HepG2 (cell line): ENCODE data around the gene SYNDIG1. TPM values are rescaled to one million over a fixed set of nuclear protein-coding genes. Genes with fewer than 3 reads are reported as not detected.
A peak's percentile ranks its signal among the peaks of the same experiment; 100 is the strongest.

Experiments
- ATAC-seq: fragments of 200-7000 bp; cut with Tn5 transposase; 3 replicates; pipeline ENCODE4 v1.9.1; 2020; ENCODE audit warnings: mild to moderate bottlenecking, moderate library complexity
- BruUV-seq: library from RNA; stranded (reverse); fragments of 400-500 nt; replicated peaks from 2 replicates; lab custom pipeline; 2021; lab: Mats Ljungman, UMichigan
- CTCF ChIA-PET: fragments of 300-600 bp; formaldehyde crosslinking; extraction: SDS; loops from one replicate; lab custom pipeline; 2021; ENCODE audit warnings: low total read pairs, inconsistent platforms, low intra/inter-chr PET ratio; lab: Yijun Ruan, JAX
- POLR2A ChIA-PET: fragments of 350-600 bp; sonication (Branson Sonifier 250); formaldehyde crosslinking; loops from one replicate; lab custom pipeline; 2020; ENCODE audit warnings: antibody characterized with exemption, inconsistent platforms; lab: Yijun Ruan, JAX
- DNase-seq: peaks from one replicate; pipeline ENCODE4 v3.0.0-alpha.2; 2015; ENCODE audit warnings: low spot score
- FAIRE-seq: peaks from 3 replicates; lab custom pipeline; 2011; peaks lifted over from hg19 to GRCh38; lab: Jason Lieb, UNC
- H2AFZ ChIP-seq: one replicate; pipeline ENCODE4 v1.6.1; 2011; ENCODE audit warnings: low read length, inconsistent platforms
- H3K27ac ChIP-seq: fragments of 300-600 bp; 3 replicates; pipeline ENCODE4 v1.8.0; 2011; ENCODE audit warnings: mixed run types, mild to moderate bottlenecking, mixed read lengths, low read length, inconsistent platforms; ENCODE audit not compliant: insufficient read depth; ENCODE audit errors: extremely low read length
- H3K27me3 ChIP-seq, 2 experiments: fragments of 200-600 bp in 1 of 2; 2 replicates in 1 of 2; 3 replicates in 1 of 2; pipeline versions ENCODE4 v1.6.0 to v1.8.0; 2011; ENCODE audit warnings: low read length in 2 of 2, mild to moderate bottlenecking in 2 of 2, moderate library complexity in 2 of 2, inconsistent platforms in 1 of 2; ENCODE audit not compliant: insufficient read depth in 2 of 2, control insufficient read depth in 1 of 2
- H3K36me3 ChIP-seq, 2 experiments: fragments of 200-600 bp in 1 of 2; replicated peaks in 1 of 2; 2 replicates in 1 of 2; 3 replicates in 1 of 2; pipeline versions ENCODE4 v1.5.1 to v1.8.0; 2011; ENCODE audit warnings: low read length in 2 of 2, inconsistent platforms in 1 of 2; ENCODE audit not compliant: insufficient read depth in 2 of 2, control insufficient read depth in 1 of 2
- H3K4me1 ChIP-seq: 2 replicates; pipeline ENCODE4 v1.5.1; 2012; ENCODE audit warnings: low read length, inconsistent platforms; ENCODE audit not compliant: insufficient read depth
- H3K4me2 ChIP-seq: 2 replicates; pipeline ENCODE4 v1.6.0; 2011; ENCODE audit warnings: low read depth, low read length, inconsistent platforms
- H3K4me3 ChIP-seq, 3 experiments: fragments of 200-600 bp in 1 of 3; sonication (generic), shearing (Covaris generic) in 1 of 3; replicated peaks in 1 of 3; 2 replicates each; pipeline ENCODE4 v1.5.1; 2011 to 2016; ENCODE audit warnings: low read length in 3 of 3, inconsistent platforms in 2 of 3, low read depth in 2 of 3, mild to moderate bottlenecking in 2 of 3, control low read depth in 1 of 3, mixed read lengths in 1 of 3; ENCODE audit not compliant: insufficient read depth in 1 of 3
- H3K79me2 ChIP-seq: one replicate; pipeline ENCODE4 v1.6.1; 2011; ENCODE audit warnings: low read length, inconsistent platforms; ENCODE audit not compliant: insufficient read depth
- H3K9ac ChIP-seq: 2 replicates; pipeline ENCODE4 v1.6.0; 2011; ENCODE audit warnings: mild to moderate bottlenecking, low read depth, low read length, inconsistent platforms; ENCODE audit not compliant: insufficient read depth
- H3K9me3 ChIP-seq: 2 replicates; pipeline ENCODE4 v1.5.1; 2012; ENCODE audit warnings: mild to moderate bottlenecking, low read length
- H4K20me1 ChIP-seq: 2 replicates; pipeline ENCODE4 v1.6.0; 2011; ENCODE audit warnings: inconsistent platforms, mild to moderate bottlenecking, low read length, moderate library complexity; ENCODE audit not compliant: insufficient read depth
- DMAP1 ChIP-seq: IDR thresholded peaks from 2 replicates; pipeline ENCODE4 v1.6.1; 2016
- ETV6 ChIP-seq: sonication (generic); formaldehyde crosslinking; conservative IDR thresholded peaks from 2 replicates; pipeline ENCODE4 v1.4.0; 2020; ENCODE audit warnings: missing genetic modification reagents
- KDM2A ChIP-seq: sonication (generic); formaldehyde crosslinking; IDR thresholded peaks from 2 replicates; pipeline ENCODE4 v1.4.0; 2020; ENCODE audit warnings: low read depth, missing genetic modification reagents, borderline replicate concordance
- MED8 ChIP-seq: sonication (generic); formaldehyde crosslinking; IDR thresholded peaks from 2 replicates; pipeline ENCODE4 v1.8.1; 2023; ENCODE audit warnings: mild to moderate bottlenecking, missing genetic modification reagents; ENCODE audit not compliant: insufficient replicate concordance
- PRPF4 ChIP-seq: fragments of 200-400 bp; formaldehyde crosslinking; IDR thresholded peaks from 2 replicates; pipeline ENCODE4 v1.6.1; 2016; ENCODE audit warnings: low read length, low read depth; ENCODE audit not compliant: poor library complexity, severe bottlenecking
- SIN3A ChIP-seq: IDR thresholded peaks from 2 replicates; pipeline ENCODE4 v1.6.1; 2011; ENCODE audit warnings: low read depth, mild to moderate bottlenecking, control low read depth, low read length, borderline replicate concordance
- U2AF2 ChIP-seq: fragments of 200-400 bp; formaldehyde crosslinking; IDR thresholded peaks from 2 replicates; pipeline ENCODE4 v1.6.1; 2017; ENCODE audit warnings: low read depth, mild to moderate bottlenecking, low read length
- WGBS: methylation state at CpG from one replicate; pipeline ENCODE4 v1.1.6; 2017; ENCODE audit warnings: low lambda C conversion rate; 5-methylcytosine and 5-hydroxymethylcytosine counted together
- in situ Hi-C: cut with HindIII; loops from 2 replicates; pipeline ENCODE4 v1.10.0; 2017; ENCODE audit warnings: low pct_unique_long_range_greater_than_20kb; ENCODE audit not compliant: extremely low pct_ligation_motif_present
- intact Hi-C: fragments of 100-400 bp; cut with micrococcal nuclease; formaldehyde crosslinking; loops from one replicate; pipeline ENCODE4 v1.10.0; 2022; ENCODE audit not compliant: unreplicated experiment
- polyA plus RNA-seq, 8 experiments: library from polyadenylated mRNA; depleted of rRNA in 3 of 8; stranded (reverse) in 7 of 8; unstranded in 1 of 8; fragments of >200 nt; fragmentation: Illumina TruSeq in 4 of 8; extraction: Trizol in 4 of 8; gene quantifications; 2 replicates each; pipeline versions ENCODE4 v1.2.1 to v1.2.3, GENCODE V29; 2011 to 2016; ENCODE audit warnings: low read depth in 4 of 8, missing spikeins in 1 of 8, mixed read lengths in 1 of 8; ENCODE audit not compliant: insufficient read depth in 1 of 8
- total RNA-seq, 5 experiments: library from RNA; depleted of rRNA; stranded (reverse); fragments of >200 nt; fragmentation: Illumina TruSeq; extraction: Trizol; gene quantifications; 2 replicates each; pipeline ENCODE4 v1.2.3, GENCODE V29; 2016; ENCODE audit warnings: low read depth in 1 of 5
- TF ChIP-seq, protein P1 (sequence below): sonication (generic); formaldehyde crosslinking; IDR thresholded peaks from 2 replicates; pipeline ENCODE4 v1.5.0; 2020; ENCODE audit warnings: mild to moderate bottlenecking, missing genetic modification reagents
- TF ChIP-seq, protein P2 (sequence below): sonication (generic); formaldehyde crosslinking; IDR thresholded peaks from 2 replicates; pipeline ENCODE4 v1.5.0; 2020; ENCODE audit warnings: missing genetic modification reagents, mild to moderate bottlenecking, borderline replicate concordance
- TF ChIP-seq, protein P3 (sequence below): sonication (generic); formaldehyde crosslinking; IDR thresholded peaks from 2 replicates; pipeline ENCODE4 v1.4.0; 2020; ENCODE audit warnings: missing genetic modification reagents, borderline replicate concordance
- TF ChIP-seq, protein P4 (sequence below): sonication (generic); formaldehyde crosslinking; IDR thresholded peaks from 2 replicates; pipeline ENCODE4 v1.4.0; 2020; ENCODE audit warnings: mild to moderate bottlenecking, missing genetic modification reagents, borderline replicate concordance

The SYNDIG1 gene
- total and polyA plus RNA-seq, 2 of the 13 experiments (the other 11 are each of a cell fraction or from before 2014, with no cell fraction given) = not detected

DNA sequence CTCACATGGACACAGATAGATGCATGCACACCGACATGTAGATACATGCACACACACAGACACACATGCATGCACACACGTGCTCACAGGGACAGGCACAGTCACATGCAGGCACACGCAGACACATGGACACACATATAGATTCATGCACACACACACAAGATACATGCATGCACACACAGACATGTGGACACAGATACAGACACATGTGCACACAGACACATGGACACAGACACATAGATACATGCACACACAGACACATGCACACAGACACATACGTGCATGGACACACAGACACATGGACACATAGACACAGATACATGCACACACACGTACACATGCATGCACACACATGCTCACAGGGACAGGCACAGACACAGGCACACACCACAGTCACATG, 19.8 kb downstream of the SYNDIG1 start (continued):
- TF ChIP-seq KDM2A (CRISPR knock-in tag) = no peak
- TF ChIP-seq, protein P1, sequence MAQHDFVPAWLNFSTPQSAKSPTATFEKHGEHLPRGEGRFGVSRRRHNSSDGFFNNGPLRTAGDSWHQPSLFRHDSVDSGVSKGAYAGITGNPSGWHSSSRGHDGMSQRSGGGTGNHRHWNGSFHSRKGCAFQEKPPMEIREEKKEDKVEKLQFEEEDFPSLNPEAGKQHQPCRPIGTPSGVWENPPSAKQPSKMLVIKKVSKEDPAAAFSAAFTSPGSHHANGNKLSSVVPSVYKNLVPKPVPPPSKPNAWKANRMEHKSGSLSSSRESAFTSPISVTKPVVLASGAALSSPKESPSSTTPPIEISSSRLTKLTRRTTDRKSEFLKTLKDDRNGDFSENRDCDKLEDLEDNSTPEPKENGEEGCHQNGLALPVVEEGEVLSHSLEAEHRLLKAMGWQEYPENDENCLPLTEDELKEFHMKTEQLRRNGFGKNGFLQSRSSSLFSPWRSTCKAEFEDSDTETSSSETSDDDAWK (CRISPR knock-in tag) = no peak
- TF ChIP-seq, protein P2, sequence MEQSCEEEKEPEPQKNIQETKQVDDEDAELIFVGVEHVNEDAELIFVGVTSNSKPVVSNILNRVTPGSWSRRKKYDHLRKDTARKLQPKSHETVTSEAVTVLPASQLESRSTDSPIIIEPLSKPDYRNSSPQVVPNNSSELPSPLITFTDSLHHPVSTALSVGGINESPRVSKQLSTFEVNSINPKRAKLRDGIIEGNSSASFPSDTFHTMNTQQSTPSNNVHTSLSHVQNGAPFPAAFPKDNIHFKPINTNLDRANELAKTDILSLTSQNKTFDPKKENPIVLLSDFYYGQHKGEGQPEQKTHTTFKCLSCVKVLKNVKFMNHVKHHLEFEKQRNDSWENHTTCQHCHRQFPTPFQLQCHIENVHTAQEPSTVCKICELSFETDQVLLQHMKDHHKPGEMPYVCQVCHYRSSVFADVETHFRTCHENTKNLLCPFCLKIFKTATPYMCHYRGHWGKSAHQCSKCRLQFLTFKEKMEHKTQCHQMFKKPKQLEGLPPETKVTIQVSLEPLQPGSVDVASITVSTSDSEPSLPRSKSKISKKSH (CRISPR knock-in tag) = no peak

DNA sequence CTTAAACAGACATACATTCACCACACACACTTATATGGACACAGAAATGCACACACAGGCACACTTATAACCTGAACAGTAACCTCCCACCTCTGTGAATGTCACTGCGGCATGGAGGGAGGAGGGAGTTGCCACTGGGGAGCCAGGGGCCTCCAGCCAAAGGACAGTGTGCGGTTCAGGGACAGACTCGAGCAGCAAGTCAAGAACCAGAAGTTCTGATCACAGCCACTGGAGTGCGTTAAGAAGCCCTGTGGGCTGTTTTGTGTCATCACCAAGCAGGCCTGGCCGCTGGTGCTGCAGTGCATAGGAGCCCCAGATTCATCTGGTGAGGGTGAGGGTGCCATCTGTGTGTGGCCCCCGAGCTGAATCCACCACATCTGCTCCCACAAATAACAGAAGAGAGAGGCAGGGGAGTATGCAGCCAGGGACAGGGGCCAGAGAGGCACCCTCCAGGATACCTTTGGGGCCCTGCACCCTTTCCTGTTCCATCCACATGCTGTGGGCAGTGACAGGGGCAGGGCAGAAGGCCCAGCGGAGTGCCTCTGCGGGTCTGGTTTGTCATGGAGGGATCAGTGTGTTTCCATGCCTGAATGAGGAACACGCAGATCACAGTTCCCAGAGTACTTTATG, 20.3 kb downstream of the SYNDIG1 start:
- Histone ChIP-seq H3K27ac (no peak overlapping the region), H3K4me3 (no peak overlapping the region), H2AFZ (no peak overlapping the region), H4K20me1 (no peaks in the 10 kb centered on the region), H3K36me3 (no peaks in the 10 kb centered on the region), H3K79me2 (no peaks in the 10 kb centered on the region), H3K9me3 (no peaks in the 10 kb centered on the region), H3K4me2 (no peak overlapping the region), H3K27me3 (peaks cover 0 to 6% of the 10 kb centered on the region in 2 experiments; a peak in 2 of 5 replicates), H3K4me1 (no peaks in the 10 kb centered on the region), H3K9ac (no peak overlapping the region)
- ChIA-PET POLR2A (no interaction called here), CTCF (no interaction called here)
- no peak for FAIRE-seq
- DNase-seq = no peak
- TF ChIP-seq, protein P3, sequence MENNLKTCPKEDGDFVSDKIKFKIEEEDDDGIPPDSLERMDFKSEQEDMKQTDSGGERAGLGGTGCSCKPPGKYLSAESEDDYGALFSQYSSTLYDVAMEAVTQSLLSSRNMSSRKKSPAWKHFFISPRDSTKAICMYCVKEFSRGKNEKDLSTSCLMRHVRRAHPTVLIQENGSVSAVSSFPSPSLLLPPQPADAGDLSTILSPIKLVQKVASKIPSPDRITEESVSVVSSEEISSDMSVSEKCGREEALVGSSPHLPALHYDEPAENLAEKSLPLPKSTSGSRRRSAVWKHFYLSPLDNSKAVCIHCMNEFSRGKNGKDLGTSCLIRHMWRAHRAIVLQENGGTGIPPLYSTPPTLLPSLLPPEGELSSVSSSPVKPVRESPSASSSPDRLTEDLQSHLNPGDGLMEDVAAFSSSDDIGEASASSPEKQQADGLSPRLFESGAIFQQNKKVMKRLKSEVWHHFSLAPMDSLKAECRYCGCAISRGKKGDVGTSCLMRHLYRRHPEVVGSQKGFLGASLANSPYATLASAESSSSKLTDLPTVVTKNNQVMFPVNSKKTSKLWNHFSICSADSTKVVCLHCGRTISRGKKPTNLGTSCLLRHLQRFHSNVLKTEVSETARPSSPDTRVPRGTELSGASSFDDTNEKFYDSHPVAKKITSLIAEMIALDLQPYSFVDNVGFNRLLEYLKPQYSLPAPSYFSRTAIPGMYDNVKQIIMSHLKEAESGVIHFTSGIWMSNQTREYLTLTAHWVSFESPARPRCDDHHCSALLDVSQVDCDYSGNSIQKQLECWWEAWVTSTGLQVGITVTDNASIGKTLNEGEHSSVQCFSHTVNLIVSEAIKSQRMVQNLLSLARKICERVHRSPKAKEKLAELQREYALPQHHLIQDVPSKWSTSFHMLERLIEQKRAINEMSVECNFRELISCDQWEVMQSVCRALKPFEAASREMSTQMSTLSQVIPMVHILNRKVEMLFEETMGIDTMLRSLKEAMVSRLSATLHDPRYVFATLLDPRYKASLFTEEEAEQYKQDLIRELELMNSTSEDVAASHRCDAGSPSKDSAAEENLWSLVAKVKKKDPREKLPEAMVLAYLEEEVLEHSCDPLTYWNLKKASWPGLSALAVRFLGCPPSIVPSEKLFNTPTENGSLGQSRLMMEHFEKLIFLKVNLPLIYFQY (CRISPR knock-in tag) = no peak
- TF ChIP-seq U2AF2 (no peak), DMAP1 (CRISPR knock-in tag) (no peak), MED8 (no peak), SIN3A (no peak), PRPF4 (no peak), ETV6 (no peak)
- TF ChIP-seq, protein P4, sequence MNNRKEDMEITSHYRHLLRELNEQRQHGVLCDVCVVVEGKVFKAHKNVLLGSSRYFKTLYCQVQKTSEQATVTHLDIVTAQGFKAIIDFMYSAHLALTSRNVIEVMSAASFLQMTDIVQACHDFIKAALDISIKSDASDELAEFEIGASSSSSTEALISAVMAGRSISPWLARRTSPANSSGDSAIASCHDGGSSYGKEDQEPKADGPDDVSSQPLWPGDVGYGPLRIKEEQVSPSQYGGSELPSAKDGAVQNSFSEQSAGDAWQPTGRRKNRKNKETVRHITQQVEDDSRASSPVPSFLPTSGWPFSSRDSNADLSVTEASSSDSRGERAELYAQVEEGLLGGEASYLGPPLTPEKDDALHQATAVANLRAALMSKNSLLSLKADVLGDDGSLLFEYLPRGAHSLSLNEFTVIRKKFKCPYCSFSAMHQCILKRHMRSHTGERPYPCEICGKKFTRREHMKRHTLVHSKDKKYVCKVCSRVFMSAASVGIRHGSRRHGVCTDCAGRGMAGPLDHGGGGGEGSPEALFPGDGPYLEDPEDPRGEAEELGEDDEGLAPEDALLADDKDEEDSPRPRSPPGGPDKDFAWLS (CRISPR knock-in tag) = no peak
- intact Hi-C loops (no loop called here), in situ Hi-C loops (no loop called here)
- 11% methylated on average over 9 of the region's 9 CpGs for WGBS
- ATAC-seq = peak; percentile 14; the same call in 2 of the 3 replicates
- no TSS peak for BruUV-seq
